GM12892 (cell line): ENCODE measurements around the gene SAMD9.

ENCODE experiments used
- POLR2A ChIP-seq: IDR thresholded peaks from 2 replicates; pipeline ENCODE4 v1.6.1; 2011; ENCODE audit warnings: low read depth, low read length, control low read depth
- POLR2AphosphoS5 ChIP-seq: IDR thresholded peaks from 2 replicates; pipeline ENCODE4 v1.6.1; 2011; ENCODE audit warnings: low read depth, low read length, control low read depth
- TAF1 ChIP-seq: IDR thresholded peaks from 2 replicates; pipeline ENCODE4 v1.6.1; 2011; ENCODE audit warnings: low read depth, mild to moderate bottlenecking, control low read depth, low read length, borderline replicate concordance

- TF ChIP-seq POLR2AphosphoS5, result no peak
- no peak for TF ChIP-seq POLR2A
- no peak for TF ChIP-seq TAF1
These were observed 24.9 kb downstream of the SAMD9 start for GRCh38 chr7:93092757-93093370.
